GM12891 (cell line): ENCODE results near the gene PDE8A.

Experiments
- POLR2A ChIP-seq: IDR thresholded peaks from 2 replicates; pipeline ENCODE4 v1.6.1; 2011; ENCODE audit warnings: low read depth, low read length, control low read depth
- POLR2AphosphoS5 ChIP-seq: IDR thresholded peaks from 2 replicates; pipeline ENCODE4 v1.6.1; 2011; ENCODE audit warnings: low read depth, low read length, control low read depth
- TAF1 ChIP-seq: IDR thresholded peaks from 2 replicates; pipeline ENCODE4 v1.6.1; 2011; ENCODE audit warnings: low read depth, low read length, control low read depth

DNA sequence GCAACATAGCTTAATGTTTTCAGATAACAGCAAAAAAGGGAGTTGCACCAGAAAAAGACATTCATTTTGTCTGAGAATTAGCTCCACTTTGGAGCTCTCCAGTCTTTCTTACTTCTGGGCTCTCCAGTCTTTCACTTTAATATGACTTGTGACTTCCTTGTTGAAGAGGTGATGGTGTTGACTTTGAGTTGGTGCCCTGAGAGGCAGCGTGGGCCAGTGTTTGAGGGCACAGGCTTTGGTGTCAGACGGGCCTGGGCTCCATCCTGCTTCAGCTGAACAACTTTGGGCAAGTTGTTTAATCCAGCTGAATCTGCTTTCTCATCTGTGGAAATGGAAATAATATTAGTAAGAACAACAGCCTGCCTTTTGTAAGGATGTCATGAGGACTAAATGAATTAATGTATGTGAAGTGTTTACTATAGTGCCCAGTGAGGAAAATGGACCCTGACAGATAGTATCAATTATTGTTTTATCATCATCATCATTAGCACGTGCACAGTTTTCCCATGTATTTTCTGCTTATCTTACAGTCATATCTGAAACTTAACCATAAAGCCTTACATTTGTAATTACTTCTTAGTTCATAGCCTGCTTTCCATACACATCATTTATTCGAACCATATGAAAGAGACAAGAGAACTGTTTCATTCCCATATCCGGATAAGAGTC lies 108.4 kb downstream of the PDE8A start:
- no peak for TF ChIP-seq POLR2AphosphoS5
- TF ChIP-seq TAF1, result no peak
- TF ChIP-seq POLR2A, result no peak
